Keratinocyte (primary cell): Measurements from ENCODE around the gene CHGA.

Source experiments
- CTCF ChIP-seq, 3 experiments: IDR thresholded peaks in 1 of 3; conservative IDR thresholded peaks in 1 of 3; optimal IDR thresholded peaks in 1 of 3; 2 replicates in 2 of 3; 3 replicates in 1 of 3; pipeline versions ENCODE3 to v1.5.1; 2011; ENCODE audit warnings: low read length in 3 of 3, mild to moderate bottlenecking in 3 of 3, moderate library complexity in 2 of 3, control low read depth in 1 of 3, inconsistent platforms in 1 of 3; ENCODE audit not compliant: insufficient read depth in 2 of 3; ENCODE audit errors: extremely low read depth in 1 of 3
- EZH2 ChIP-seq: IDR thresholded peaks from one replicate; pipeline ENCODE4 v1.6.1; 2012; ENCODE audit warnings: inconsistent platforms, mild to moderate bottlenecking, low read length, moderate library complexity

GRCh38 chr14:92953526-92953925, 30.6 kb downstream of the CHGA start:
- TF ChIP-seq CTCF (optimal IDR thresholded peaks at IDR 0.05 in 1 of 3, IDR thresholded peaks at IDR 0.05 in 1 of 3, conservative IDR thresholded peaks at IDR 0.05 in 1 of 3; ENCODE audit: extremely low read depth in 1 of 3, insufficient read depth in 2 of 3, low read length in 3 of 3): no peak
- no peak for TF ChIP-seq EZH2
